Stomach (tissue), 4 donors: ENCODE results near the gene TFAM.

ENCODE experiments used
- POLR2A ChIP-seq, 4 donors: fragments of 450-650 bp; IDR thresholded peaks; one replicate each; pipeline ENCODE4 v1.6.1; 2016; ENCODE audit warnings: antibody characterized with exemption in 4 of 4, control low read depth in 2 of 4, mild to moderate bottlenecking in 1 of 4, moderate library complexity in 1 of 4
- POLR2AphosphoS5 ChIP-seq, 3 donors: sonication (generic); formaldehyde crosslinking; IDR thresholded peaks; one replicate each; pipeline ENCODE4 v1.6.1; 2016; ENCODE audit warnings: antibody characterized with exemption in 3 of 3

DNA sequence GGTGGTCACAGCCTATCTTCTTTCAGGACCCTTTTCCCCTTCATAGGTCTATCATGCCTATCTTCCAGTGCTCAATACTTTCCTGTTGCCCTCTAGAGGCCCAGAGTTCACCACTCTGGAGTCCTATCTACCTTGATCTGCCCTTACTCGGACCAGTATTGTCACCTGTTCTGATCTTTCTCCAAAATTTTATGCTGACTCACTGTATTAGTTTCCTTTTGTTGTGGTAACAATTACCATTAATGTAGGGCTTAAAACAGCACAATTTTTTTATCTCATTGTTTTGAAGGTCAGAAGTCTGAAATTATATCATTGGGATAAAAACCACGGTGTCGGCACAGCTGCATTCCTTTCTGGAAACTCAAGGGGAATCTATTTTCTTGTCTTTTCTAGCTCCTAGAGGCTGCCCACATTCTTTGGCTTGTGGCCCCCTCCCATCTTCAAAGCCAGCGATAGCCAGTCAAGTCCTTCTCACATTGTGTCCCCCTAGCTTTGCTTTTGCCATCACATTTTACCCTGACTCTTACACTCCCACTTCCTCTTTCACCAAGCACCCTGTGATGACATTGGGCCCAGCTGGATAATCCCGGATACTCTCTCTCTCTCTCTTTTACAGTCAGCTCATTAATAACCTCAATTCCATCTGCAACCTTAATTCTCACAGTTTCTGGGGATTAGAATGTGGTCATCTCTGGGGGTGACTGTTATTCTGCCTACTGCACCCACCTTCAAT is 54.6 kb downstream of the TFAM start:
- TF ChIP-seq POLR2A (IDR thresholded peaks at IDR 0.05) (no peak), POLR2AphosphoS5 (IDR thresholded peaks at IDR 0.05) (no peak)
